Duodenal mucosa (tissue), 2 donors: ENCODE measurements around the gene KCTD10.
A peak's percentile ranks its signal among the peaks of the same experiment; 100 is the strongest.

ENCODE experiments used
- H3K27ac ChIP-seq: one replicate; pipeline ENCODE4 v1.7.0; 2013; ENCODE audit warnings: low read depth, low read length
- H3K27me3 ChIP-seq, 2 donors: one replicate each; pipeline ENCODE4 v1.7.0; 2013; ENCODE audit warnings: low read length in 2 of 2, control low read depth in 1 of 2; ENCODE audit not compliant: insufficient read depth in 2 of 2, control insufficient read depth in 1 of 2
- H3K36me3 ChIP-seq, 2 donors: one replicate each; pipeline ENCODE4 v1.7.0; 2013; ENCODE audit warnings: low read length in 2 of 2, control low read depth in 1 of 2; ENCODE audit not compliant: insufficient read depth in 2 of 2, control insufficient read depth in 1 of 2
- H3K4me1 ChIP-seq, 2 donors: one replicate each; pipeline ENCODE4 v1.7.0; 2013; ENCODE audit warnings: low read length in 2 of 2, control low read depth in 1 of 2; ENCODE audit not compliant: insufficient read depth in 2 of 2, control insufficient read depth in 1 of 2
- H3K4me3 ChIP-seq, 2 donors: one replicate each; pipeline ENCODE4 v1.7.0; 2013; ENCODE audit warnings: low read length in 2 of 2, low read depth in 1 of 2
- H3K9ac ChIP-seq, 2 donors: one replicate each; pipeline ENCODE4 v1.7.0; 2013; ENCODE audit warnings: low read length in 2 of 2, low read depth in 1 of 2
- H3K9me3 ChIP-seq, 2 donors: one replicate each; pipeline ENCODE4 v1.7.0; 2013; ENCODE audit warnings: low read length in 2 of 2, control low read depth in 1 of 2; ENCODE audit not compliant: control insufficient read depth in 1 of 2

KCTD10 gene

DNA sequence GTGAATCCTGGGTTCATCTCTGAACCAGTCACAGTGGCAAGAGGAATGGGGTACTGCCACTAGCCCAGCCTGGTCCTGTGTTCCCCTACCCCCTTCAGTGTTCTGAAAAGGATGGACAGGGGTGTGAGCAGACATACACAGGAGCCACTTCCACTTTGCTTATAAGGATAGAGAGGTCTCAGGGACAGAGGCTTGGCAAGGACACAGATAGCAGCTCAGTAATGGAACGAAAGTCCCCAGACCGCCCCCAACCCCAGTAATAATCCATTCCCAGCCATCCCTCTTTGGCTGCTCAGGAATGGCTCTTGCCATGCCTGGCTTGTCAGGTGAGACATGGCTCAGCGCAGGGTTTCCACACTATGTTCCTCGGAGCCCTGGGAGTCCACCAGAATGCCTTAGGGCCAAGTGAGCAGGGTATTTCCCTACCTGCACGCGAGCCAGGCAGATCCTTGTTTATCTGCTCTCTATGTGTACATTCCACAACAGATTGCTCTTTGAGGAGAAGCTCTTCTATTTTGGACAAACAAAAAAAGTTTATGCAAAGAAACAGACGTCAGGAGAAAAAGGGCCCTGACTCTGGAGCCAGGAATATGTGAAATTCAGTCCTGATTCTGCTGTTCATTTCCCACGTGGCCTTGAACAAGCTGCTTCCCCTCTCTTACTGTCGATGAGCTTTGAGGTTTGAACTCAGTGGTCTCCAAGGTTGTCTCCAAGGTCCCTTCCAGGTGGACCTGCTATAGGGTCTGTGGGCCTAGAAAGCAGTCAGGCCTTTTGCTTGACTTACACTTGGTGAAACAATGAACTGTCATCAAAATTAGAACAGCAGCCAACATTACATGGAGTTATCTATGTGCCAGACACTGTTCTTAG lies 10.3 kb upstream of the KCTD10 start:
- H3K9me3 ChIP-seq: no peaks in the 10 kb centered on the region
- peaks cover 58 to 88% of the 10 kb centered on the region in 2 donors for H3K36me3 ChIP-seq
- H3K4me1 ChIP-seq: no peaks in the 10 kb centered on the region
- H3K27ac ChIP-seq: no peak overlapping the region
- H3K9ac ChIP-seq: no peak overlapping the region
- no peaks in the 10 kb centered on the region for H3K27me3 ChIP-seq
- H3K4me3 ChIP-seq: no peak overlapping the region

DNA sequence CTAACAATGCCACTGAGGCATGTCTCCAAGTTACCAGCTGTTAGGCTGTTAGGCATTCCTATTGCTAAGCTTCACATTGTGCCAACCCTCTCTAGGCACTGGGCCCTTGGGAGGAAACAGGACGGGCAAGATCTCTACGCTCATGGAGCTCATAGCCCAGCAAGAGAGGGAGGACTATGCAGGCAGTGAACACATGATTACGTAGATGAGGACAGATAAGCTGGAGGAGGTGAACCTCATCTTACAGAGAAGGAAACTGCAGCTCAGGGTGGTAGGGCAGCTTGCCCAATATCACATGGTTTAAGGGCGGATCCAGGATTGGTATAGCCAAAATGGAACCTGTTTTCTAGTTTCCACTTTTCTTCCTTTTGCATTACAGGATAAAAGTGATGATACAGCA lies 8.1 kb upstream of the KCTD10 start:
- Histone ChIP-seq H3K27ac (no peak overlapping the region), H3K27me3 (no peaks in the 10 kb centered on the region), H3K4me1 (no peaks in the 10 kb centered on the region), H3K9ac (no peak overlapping the region), H3K36me3 (peaks cover 53 to 69% of the 10 kb centered on the region in 2 donors), H3K9me3 (no peaks in the 10 kb centered on the region), H3K4me3 (no peak overlapping the region)

DNA sequence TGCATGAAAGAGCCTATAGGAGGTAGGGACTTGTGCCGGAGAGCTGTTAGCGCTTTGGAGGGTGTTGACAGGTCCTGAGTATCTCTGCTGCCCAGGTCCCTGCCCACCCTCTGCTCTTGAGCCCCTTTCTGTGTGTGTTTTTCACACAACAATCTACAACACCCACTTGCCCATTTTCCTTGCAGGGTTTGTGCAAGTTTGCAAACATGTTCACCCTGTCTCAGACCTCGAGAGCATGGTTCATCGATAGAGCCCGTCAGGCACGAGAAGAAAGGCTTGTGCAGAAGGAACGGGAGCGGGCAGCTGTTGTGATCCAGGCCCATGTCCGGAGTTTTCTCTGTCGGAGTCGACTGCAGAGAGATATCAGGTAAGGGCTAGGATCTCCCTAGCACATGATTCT lies 6.2 kb upstream of the KCTD10 start:
- Histone ChIP-seq H3K4me3 (no peak overlapping the region), H3K9ac (no peak overlapping the region), H3K4me1 (peaks cover 4 to 5% of the 10 kb centered on the region in 2 donors), H3K27me3 (no peaks in the 10 kb centered on the region), H3K27ac (no peak overlapping the region), H3K36me3 (peaks cover 39 to 51% of the 10 kb centered on the region in 2 donors), H3K9me3 (no peaks in the 10 kb centered on the region)

DNA sequence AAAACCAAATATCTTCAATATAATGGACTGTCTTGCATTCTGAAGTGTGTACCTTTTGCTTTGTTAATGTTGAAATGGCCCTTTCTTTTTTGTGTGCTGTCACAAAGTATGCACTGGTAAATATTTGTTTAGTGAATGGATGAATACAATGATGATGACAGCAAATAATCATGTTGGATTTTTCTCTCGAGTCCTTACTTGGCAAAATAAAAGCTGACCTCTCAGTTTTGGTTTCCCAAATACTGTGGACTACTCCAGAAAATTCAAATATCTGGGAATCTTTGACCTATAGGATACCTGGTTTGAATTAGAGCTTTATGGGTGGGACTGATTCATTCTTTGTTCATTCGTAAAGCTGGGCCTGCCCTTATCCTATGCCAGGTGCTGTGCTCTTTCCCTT lies 5.8 kb upstream of the KCTD10 start:
- peaks cover 36 to 46% of the 10 kb centered on the region in 2 donors for H3K36me3 ChIP-seq
- no peak overlapping the region for H3K4me3 ChIP-seq
- H3K27ac ChIP-seq: no peak overlapping the region
- H3K9me3 ChIP-seq: no peaks in the 10 kb centered on the region
- no peaks in the 10 kb centered on the region for H3K27me3 ChIP-seq
- H3K9ac ChIP-seq: no peak overlapping the region
- H3K4me1 ChIP-seq: peaks cover 6 to 8% of the 10 kb centered on the region in 2 donors

DNA sequence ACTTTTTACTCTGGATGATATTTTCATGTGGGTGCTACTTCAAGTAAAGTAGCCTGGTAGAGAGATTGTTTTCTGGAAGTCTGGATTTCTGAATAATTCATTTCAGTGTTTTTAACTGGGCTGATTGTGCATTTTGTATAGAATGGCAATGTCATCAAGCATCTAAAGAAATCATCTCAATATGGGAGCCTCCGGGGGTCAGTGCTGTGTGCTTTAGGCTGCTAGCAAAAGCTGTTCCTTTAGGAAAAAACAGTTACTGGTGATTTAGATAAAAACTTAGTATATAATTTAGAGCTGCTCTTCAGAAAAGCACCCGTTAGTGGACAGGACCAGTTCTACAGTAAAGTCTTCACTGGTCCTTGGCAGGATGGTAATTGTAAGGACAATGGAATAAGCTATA lies 5.4 kb upstream of the KCTD10 start:
- Histone ChIP-seq H3K27ac (no peak overlapping the region), H3K4me3 (no peak overlapping the region), H3K9ac (no peak overlapping the region), H3K4me1 (peaks cover 7 to 8% of the 10 kb centered on the region in 2 donors), H3K36me3 (peaks cover 32 to 42% of the 10 kb centered on the region in 2 donors), H3K27me3 (no peaks in the 10 kb centered on the region), H3K9me3 (no peaks in the 10 kb centered on the region)

DNA sequence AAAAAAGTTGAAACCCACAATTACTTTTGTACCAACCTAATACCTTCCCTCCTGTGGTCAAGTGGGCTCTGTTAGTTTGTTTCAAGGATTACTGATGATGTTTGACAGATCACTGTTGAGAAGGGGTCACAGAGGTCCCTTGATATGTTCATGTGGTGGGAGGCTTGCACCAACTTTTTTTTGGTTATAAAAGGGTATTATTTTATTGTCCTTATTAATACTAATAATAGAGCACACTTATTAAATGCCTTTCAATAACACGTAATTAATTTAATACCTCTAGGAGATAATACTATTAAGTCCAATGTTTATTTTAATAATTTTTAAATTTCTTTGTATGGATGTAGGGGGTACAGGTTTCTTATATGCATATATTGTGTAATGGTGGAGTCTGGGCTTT lies 4.8 kb upstream of the KCTD10 start:
- Histone ChIP-seq H3K27ac (no peak overlapping the region), H3K9me3 (no peaks in the 10 kb centered on the region), H3K9ac (no peak overlapping the region), H3K27me3 (no peaks in the 10 kb centered on the region), H3K4me1 (peaks cover 7 to 8% of the 10 kb centered on the region in 2 donors), H3K4me3 (no peak overlapping the region), H3K36me3 (peaks cover 26 to 36% of the 10 kb centered on the region in 2 donors)

DNA sequence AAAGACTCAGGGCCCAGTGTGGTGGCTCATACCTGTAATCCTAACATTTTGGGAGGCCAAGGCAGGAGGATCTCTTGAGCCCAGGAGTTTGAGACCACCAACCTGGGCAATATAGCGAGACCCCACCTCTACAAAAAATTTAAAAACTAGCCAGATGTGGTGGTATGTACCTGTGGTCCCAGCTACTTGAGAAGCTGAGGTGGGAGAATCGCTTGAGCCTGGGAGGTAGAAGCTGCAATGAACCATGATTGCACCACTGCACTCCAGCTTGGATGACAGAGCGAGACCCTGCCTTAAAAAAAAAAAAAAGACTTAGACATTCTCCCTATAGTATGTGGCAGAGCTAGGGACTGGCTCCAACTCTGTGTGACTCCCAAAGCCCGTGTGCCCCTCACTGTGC lies 3.3 kb upstream of the KCTD10 start:
- Histone ChIP-seq H3K27ac (no peak overlapping the region), H3K36me3 (peaks cover 12 to 21% of the 10 kb centered on the region in 2 donors), H3K9me3 (no peaks in the 10 kb centered on the region)

DNA sequence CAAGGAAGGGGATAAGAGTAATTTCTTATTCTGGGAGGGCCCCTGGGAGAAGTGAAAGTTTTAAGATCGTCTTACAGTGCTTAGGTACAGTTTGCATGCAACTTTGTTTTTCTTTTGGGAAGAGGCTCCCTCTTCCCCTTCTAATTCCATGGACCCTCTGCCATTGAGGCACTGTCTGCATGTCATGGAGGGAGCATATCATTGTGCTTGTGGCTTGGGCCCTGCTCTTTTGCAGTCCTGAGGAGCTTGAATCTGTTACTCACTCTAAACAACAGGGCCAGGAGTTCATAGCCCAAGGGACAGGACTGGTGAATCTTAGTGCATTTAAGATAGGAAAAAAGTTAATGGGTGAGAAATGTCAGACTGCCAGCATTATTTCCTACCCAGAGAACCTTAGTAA lies 2.7 kb upstream of the KCTD10 start:
- no peak overlapping the region for H3K9ac ChIP-seq
- H3K4me3 ChIP-seq: no peak overlapping the region

More for the DNA sequence above, 3.3 kb upstream of the KCTD10 start:
- Histone ChIP-seq H3K27me3 (no peaks in the 10 kb centered on the region), H3K9ac (no peak overlapping the region), H3K4me3 (no peak overlapping the region), H3K4me1 (peaks cover 17 to 22% of the 10 kb centered on the region in 2 donors)

DNA sequence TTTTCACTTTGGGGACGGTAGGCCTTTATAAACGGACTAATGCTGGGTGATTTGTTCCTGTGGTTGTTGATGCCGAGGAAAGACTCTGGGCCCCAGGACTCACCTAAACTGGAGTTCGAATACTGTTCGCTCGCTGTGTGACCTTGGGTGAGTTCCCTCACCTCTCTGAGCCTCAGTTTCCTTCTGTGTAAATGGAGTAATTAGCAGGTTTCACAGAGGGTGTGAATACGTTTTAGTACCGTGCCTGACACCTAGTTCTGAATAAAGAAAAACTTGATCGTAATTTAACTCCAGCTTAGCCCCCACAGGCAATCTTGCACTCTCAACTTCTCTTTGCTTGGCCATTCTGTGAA lies 839 bp upstream of the KCTD10 start:
- Histone ChIP-seq H3K36me3 (peaks cover 0 to 3% of the 10 kb centered on the region in 2 donors), H3K9ac (peak overlapping the region; percentile 95), H3K4me1 (peaks cover 17 to 22% of the 10 kb centered on the region in 2 donors), H3K27ac (no peak overlapping the region), H3K4me3 (peak overlapping the region; percentile 96 to 97), H3K9me3 (no peaks in the 10 kb centered on the region), H3K27me3 (no peaks in the 10 kb centered on the region)

More for the DNA sequence above, 2.7 kb upstream of the KCTD10 start:
- Histone ChIP-seq H3K27me3 (no peaks in the 10 kb centered on the region), H3K9me3 (no peaks in the 10 kb centered on the region), H3K4me1 (peaks cover 17 to 22% of the 10 kb centered on the region in 2 donors), H3K36me3 (peaks cover 7 to 15% of the 10 kb centered on the region in 2 donors), H3K27ac (no peak overlapping the region)

DNA sequence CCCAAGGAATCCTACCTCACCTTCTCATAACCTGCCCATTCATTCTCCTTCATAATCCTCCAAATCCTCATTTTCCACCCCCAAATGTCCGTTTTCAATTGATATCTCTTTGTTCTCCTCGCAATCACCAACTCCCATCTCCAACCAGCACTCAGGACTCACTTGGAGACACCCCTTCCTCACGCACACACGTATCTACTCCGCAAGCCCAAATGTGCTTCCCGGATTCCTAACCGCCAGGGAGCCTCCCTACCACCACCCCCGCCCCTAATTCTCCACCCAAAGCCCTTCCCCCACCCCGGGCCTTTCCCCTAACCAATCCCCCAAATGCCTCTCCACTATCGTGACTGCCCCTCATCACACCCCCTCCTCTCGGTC lies 304 bp downstream of the KCTD10 start:
- Histone ChIP-seq H3K27ac (peak overlapping the region; percentile 95), H3K27me3 (no peaks in the 10 kb centered on the region), H3K36me3 (peaks cover 0 to 6% of the 10 kb centered on the region in 2 donors), H3K4me1 (peaks cover 17 to 22% of the 10 kb centered on the region in 2 donors), H3K9me3 (no peaks in the 10 kb centered on the region), H3K9ac (peak overlapping the region; percentile 95), H3K4me3 (peak overlapping the region; percentile 96 to 97)
